Panc1 (cell line): ENCODE data around the gene FOXR1. TPM values are rescaled to one million over a fixed set of nuclear protein-coding genes. Genes with fewer than 3 reads are reported as not detected.

ENCODE experiments used
- ATAC-seq: fragments of 200-7000 bp; cut with Tn5 transposase; 2 replicates; pipeline ENCODE4 v1.9.1; 2020; ENCODE audit warnings: mild to moderate bottlenecking, moderate library complexity
- BruUV-seq: library from RNA; stranded (reverse); fragments of 400-500 nt; replicated peaks from 2 replicates; lab custom pipeline; 2021; lab: Mats Ljungman, UMichigan
- CTCF ChIA-PET: fragments of 300-600 bp; sonication (Branson Sonifier 250); formaldehyde crosslinking; loops from one replicate; lab custom pipeline; 2022; ENCODE audit warnings: antibody characterized with exemption; lab: Charles Lee
- POLR2A ChIA-PET: fragments of 300-600 bp; sonication (Branson Sonifier 250); formaldehyde crosslinking; loops from one replicate; lab custom pipeline; 2022; ENCODE audit warnings: antibody characterized with exemption; lab: Charles Lee
- DNase-seq: peaks from one replicate; pipeline ENCODE4 v3.0.0-alpha.2; 2010; ENCODE audit warnings: low read depth, low spot score
- H3K27ac ChIP-seq: 2 replicates; pipeline ENCODE4 v1.5.1; 2011; ENCODE audit warnings: mild to moderate bottlenecking, low read length, inconsistent platforms
- H3K27me3 ChIP-seq: fragments of 200-500 bp; sonication (Bioruptor generic); 2 replicates; pipeline ENCODE4 v1.6.0; 2014; ENCODE audit warnings: low read length, inconsistent platforms; ENCODE audit not compliant: control insufficient read depth, insufficient read depth
- H3K36me3 ChIP-seq: fragments of 200-500 bp; sonication (Bioruptor generic); 2 replicates; pipeline ENCODE4 v1.5.1; 2014; ENCODE audit warnings: inconsistent platforms, mild to moderate bottlenecking, low read length, moderate library complexity; ENCODE audit not compliant: control insufficient read depth, insufficient read depth
- H3K4me1 ChIP-seq: 2 replicates; pipeline ENCODE4 v1.5.1; 2011; ENCODE audit warnings: inconsistent platforms, mild to moderate bottlenecking, low read length, moderate library complexity; ENCODE audit not compliant: control insufficient read depth, insufficient read depth
- H3K4me3 ChIP-seq, 2 experiments: 2 replicates each; pipeline ENCODE4 v1.5.1; 2011 to 2012; ENCODE audit warnings: low read depth in 2 of 2, low read length in 2 of 2, mild to moderate bottlenecking in 2 of 2, inconsistent platforms in 1 of 2, moderate library complexity in 1 of 2
- H3K9me3 ChIP-seq: fragments of 200-500 bp; sonication (Bioruptor generic); 2 replicates; pipeline ENCODE4 v1.5.1; 2014; ENCODE audit warnings: low read depth, mild to moderate bottlenecking, inconsistent platforms, low read length, moderate library complexity; ENCODE audit not compliant: control insufficient read depth, insufficient read depth
- CTCF ChIP-seq: fragments of 450-650 bp; IDR thresholded peaks from 2 replicates; pipeline ENCODE4 v1.5.1; 2017; ENCODE audit warnings: mild to moderate bottlenecking
- POLR2AphosphoS5 ChIP-seq: IDR thresholded peaks from 2 replicates; pipeline ENCODE4 v1.6.1; 2012; ENCODE audit warnings: mild to moderate bottlenecking, low read depth, low read length, moderate library complexity
- REST ChIP-seq, 2 experiments: IDR thresholded peaks; 2 replicates each; pipeline ENCODE4 v1.6.1; 2011 to 2012; ENCODE audit warnings: low read depth in 2 of 2, control low read depth in 1 of 2, low read length in 1 of 2, mild to moderate bottlenecking in 1 of 2, moderate library complexity in 1 of 2; ENCODE audit not compliant: insufficient read depth in 1 of 2
- SIN3A ChIP-seq: IDR thresholded peaks from 2 replicates; pipeline ENCODE4 v1.6.1; 2012; ENCODE audit warnings: low read depth, mild to moderate bottlenecking, low read length, moderate library complexity, borderline replicate concordance; ENCODE audit not compliant: insufficient read depth
- TCF7L2 ChIP-seq: IDR thresholded peaks from 2 replicates; pipeline ENCODE4 v1.6.1; 2011; ENCODE audit warnings: mild to moderate bottlenecking, low read depth, low read length, inconsistent platforms
- in situ Hi-C: cut with HindIII; loops from 2 replicates; pipeline ENCODE4 v1.10.0; 2016; ENCODE audit warnings: low sequenced_read_pairs, low pct_unique_long_range_greater_than_20kb
- intact Hi-C: fragments of 100-400 bp; cut with micrococcal nuclease; formaldehyde crosslinking; loops from one replicate; pipeline ENCODE4 v1.10.0; 2022; ENCODE audit not compliant: unreplicated experiment
- total RNA-seq: library from RNA; stranded (reverse); gene quantifications from one replicate; pipeline ENCODE4 v1.2.1, GENCODE V29; 2021; ENCODE audit not compliant: unreplicated experiment

FOXR1 gene
- total RNA-seq, 1 experiment from 2014 or later: not detected

- in situ Hi-C loops (no loop called here), intact Hi-C loops (no loop called here)
- TF ChIP-seq POLR2AphosphoS5 (no peak), TCF7L2 (no peak)
- DNase-seq (no peak), ATAC-seq (no peak)
- no peaks in the 10 kb centered on the region for H3K9me3 ChIP-seq
- CTCF ChIA-PET: no interaction called here
- no TSS peak for BruUV-seq
- H3K27ac ChIP-seq: no peak overlapping the region
- POLR2A ChIA-PET: no interaction called here
- H3K36me3 ChIP-seq: no peaks in the 10 kb centered on the region
- H3K27me3 ChIP-seq: no peaks in the 10 kb centered on the region
- no peak overlapping the region for H3K4me3 ChIP-seq
- H3K4me1 ChIP-seq: no peaks in the 10 kb centered on the region
Measured at GRCh38 chr11:118958577-118958976, 13.0 kb upstream of the FOXR1 start.

- no peak for ATAC-seq
- Histone ChIP-seq H3K4me1 (no peaks in the 10 kb centered on the region), H3K27ac (no peak overlapping the region), H3K27me3 (no peaks in the 10 kb centered on the region), H3K4me3 (no peak overlapping the region), H3K36me3 (no peaks in the 10 kb centered on the region), H3K9me3 (no peaks in the 10 kb centered on the region)
- in situ Hi-C loops: no loop called here
- TF ChIP-seq POLR2AphosphoS5 (no peak), SIN3A (no peak), CTCF (no peak), REST (IDR thresholded peaks at IDR 0.05; ENCODE audit: insufficient read depth in 1 of 2, low read depth in 2 of 2, low read length in 1 of 2) (no peak), TCF7L2 (no peak)
- DNase-seq: no peak
- ChIA-PET CTCF (no interaction called here), POLR2A (no interaction called here)
- no TSS peak for BruUV-seq
- intact Hi-C loops: no loop called here
Measured at GRCh38 chr11:118961189-118961588, 10.4 kb upstream of the FOXR1 start.

- no peak for DNase-seq
- no peaks in the 10 kb centered on the region for H3K9me3 ChIP-seq
- in situ Hi-C loops: no loop called here
- TF ChIP-seq TCF7L2: no peak
- TF ChIP-seq POLR2AphosphoS5: no peak
- TF ChIP-seq CTCF: no peak
- no peak for TF ChIP-seq REST (IDR thresholded peaks at IDR 0.05; ENCODE audit: insufficient read depth in 1 of 2, low read depth in 2 of 2, low read length in 1 of 2)
- TF ChIP-seq SIN3A: no peak
- no TSS peak for BruUV-seq
- intact Hi-C loops: no loop called here
- H3K4me3 ChIP-seq: no peak overlapping the region
- H3K4me1 ChIP-seq: no peaks in the 10 kb centered on the region
- peak; percentile 2; the same call in 1 of the 2 replicates for ATAC-seq
- H3K27me3 ChIP-seq: no peaks in the 10 kb centered on the region
- H3K36me3 ChIP-seq: no peaks in the 10 kb centered on the region
- ChIA-PET CTCF (no interaction called here), POLR2A (no interaction called here)
- H3K27ac ChIP-seq: no peak overlapping the region
Measured at GRCh38 chr11:118961591-118961990, 10.0 kb upstream of the FOXR1 start.
